Vagina (tissue), 2 donors: ENCODE measurements around the gene FA2H. TPM values are rescaled to one million over a fixed set of nuclear protein-coding genes. Genes with fewer than 3 reads are reported as not detected.
"Not testable (repeated sequence)": the region's sequence is repeated elsewhere in the genome, so short reads cannot be mapped to it uniquely, and the experiment has no call there.

Source experiments
- DNase-seq, 2 donors: peaks; one replicate each; pipeline ENCODE4 v3.0.0-alpha.2; 2017; ENCODE audit errors: extremely low spot score in 2 of 2
- H3K27ac ChIP-seq: fragments of 200-600 bp; sonication (generic); one replicate; pipeline ENCODE4 v1.5.1; 2019
- H3K27me3 ChIP-seq: fragments of 200-600 bp; sonication (generic); one replicate; pipeline ENCODE4 v1.5.1; 2019
- H3K36me3 ChIP-seq, 2 donors: fragments of 200-600 bp; sonication (generic); one replicate each; pipeline ENCODE4 v1.5.1; 2017 to 2019
- H3K4me1 ChIP-seq: fragments of 200-600 bp; sonication (generic); one replicate; pipeline ENCODE4 v1.5.1; 2019
- H3K4me3 ChIP-seq, 2 donors: fragments of 200-600 bp; sonication (generic); 1 replicate in 1 of 2; 2 replicates in 1 of 2; pipeline ENCODE4 v1.5.1; 2016 to 2019
- H3K9me3 ChIP-seq: fragments of 200-600 bp; sonication (generic); one replicate; pipeline ENCODE4 v1.5.1; 2019
- POLR2A ChIP-seq, 2 donors: fragments of 450-650 bp; IDR thresholded peaks; one replicate each; pipeline ENCODE4 v1.6.1; 2017; ENCODE audit warnings: antibody characterized with exemption in 2 of 2, mild to moderate bottlenecking in 2 of 2, moderate library complexity in 2 of 2
- POLR2AphosphoS5 ChIP-seq, 2 donors: sonication (generic); formaldehyde crosslinking; IDR thresholded peaks; one replicate each; pipeline ENCODE4 v1.9.0; 2017; ENCODE audit warnings: antibody characterized with exemption in 2 of 2, mild to moderate bottlenecking in 2 of 2, low read depth in 1 of 2; ENCODE audit not compliant: insufficient read depth in 1 of 2
- intact Hi-C: fragments of 100-400 bp; cut with DNase I; formaldehyde crosslinking; loops from one replicate; pipeline ENCODE4 v1.15.1; 2023
- total RNA-seq: library from RNA; depleted of rRNA; stranded (reverse); fragments of >200 nt; gene quantifications from one replicate; pipeline ENCODE4 v1.2.3, GENCODE V29; 2016
- TF ChIP-seq, protein P1 (sequence below), 3 experiments: fragments of 450-650 bp in 2 of 3; fragments of 200-600 bp in 1 of 3; sonication (generic) in 1 of 3; IDR thresholded peaks; one replicate each; pipeline ENCODE4 v1.5.1; 2017 to 2019; ENCODE audit warnings: antibody characterized with exemption in 3 of 3, mild to moderate bottlenecking in 2 of 3, moderate library complexity in 2 of 3

FA2H gene
- total RNA-seq, 1 donor from 2014 or later: not detected

DNA sequence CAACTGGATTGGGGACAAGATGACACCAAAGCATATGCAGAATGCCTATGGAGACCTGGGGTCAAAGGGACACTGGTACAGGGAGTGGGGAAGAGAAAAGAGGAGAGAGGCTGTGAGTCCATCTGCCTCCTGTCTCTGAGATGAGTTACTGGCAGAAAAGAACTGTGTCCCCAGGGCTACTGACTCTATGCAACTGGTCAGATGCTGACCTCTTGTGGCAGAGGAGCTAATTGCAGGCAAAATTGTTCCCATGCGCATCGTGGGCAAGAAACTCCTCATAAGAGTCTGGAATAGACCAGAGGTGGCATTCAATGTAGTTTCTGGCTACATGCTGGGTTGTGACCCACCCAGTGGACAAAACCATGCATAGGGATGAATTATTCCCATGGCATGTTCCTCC is 47.9 kb downstream of the FA2H start:
- H3K4me1 ChIP-seq: peaks cover 7% of the 10 kb centered on the region
- no peak overlapping the region for H3K4me3 ChIP-seq
- TF ChIP-seq POLR2A (IDR thresholded peaks at IDR 0.05) (no peak), POLR2AphosphoS5 (IDR thresholded peaks at IDR 0.05; ENCODE audit: insufficient read depth in 1 of 2, low read depth in 1 of 2) (no peak)
- TF ChIP-seq, protein P1, sequence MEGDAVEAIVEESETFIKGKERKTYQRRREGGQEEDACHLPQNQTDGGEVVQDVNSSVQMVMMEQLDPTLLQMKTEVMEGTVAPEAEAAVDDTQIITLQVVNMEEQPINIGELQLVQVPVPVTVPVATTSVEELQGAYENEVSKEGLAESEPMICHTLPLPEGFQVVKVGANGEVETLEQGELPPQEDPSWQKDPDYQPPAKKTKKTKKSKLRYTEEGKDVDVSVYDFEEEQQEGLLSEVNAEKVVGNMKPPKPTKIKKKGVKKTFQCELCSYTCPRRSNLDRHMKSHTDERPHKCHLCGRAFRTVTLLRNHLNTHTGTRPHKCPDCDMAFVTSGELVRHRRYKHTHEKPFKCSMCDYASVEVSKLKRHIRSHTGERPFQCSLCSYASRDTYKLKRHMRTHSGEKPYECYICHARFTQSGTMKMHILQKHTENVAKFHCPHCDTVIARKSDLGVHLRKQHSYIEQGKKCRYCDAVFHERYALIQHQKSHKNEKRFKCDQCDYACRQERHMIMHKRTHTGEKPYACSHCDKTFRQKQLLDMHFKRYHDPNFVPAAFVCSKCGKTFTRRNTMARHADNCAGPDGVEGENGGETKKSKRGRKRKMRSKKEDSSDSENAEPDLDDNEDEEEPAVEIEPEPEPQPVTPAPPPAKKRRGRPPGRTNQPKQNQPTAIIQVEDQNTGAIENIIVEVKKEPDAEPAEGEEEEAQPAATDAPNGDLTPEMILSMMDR (IDR thresholded peaks at IDR 0.05): no peak
- H3K36me3 ChIP-seq: no peaks in the 10 kb centered on the region
- intact Hi-C loops: no loop called here
- H3K27me3 ChIP-seq: no peaks in the 10 kb centered on the region
- DNase-seq: no peak
- H3K27ac ChIP-seq: no peak overlapping the region
- H3K9me3 ChIP-seq: no peaks in the 10 kb centered on the region

DNA sequence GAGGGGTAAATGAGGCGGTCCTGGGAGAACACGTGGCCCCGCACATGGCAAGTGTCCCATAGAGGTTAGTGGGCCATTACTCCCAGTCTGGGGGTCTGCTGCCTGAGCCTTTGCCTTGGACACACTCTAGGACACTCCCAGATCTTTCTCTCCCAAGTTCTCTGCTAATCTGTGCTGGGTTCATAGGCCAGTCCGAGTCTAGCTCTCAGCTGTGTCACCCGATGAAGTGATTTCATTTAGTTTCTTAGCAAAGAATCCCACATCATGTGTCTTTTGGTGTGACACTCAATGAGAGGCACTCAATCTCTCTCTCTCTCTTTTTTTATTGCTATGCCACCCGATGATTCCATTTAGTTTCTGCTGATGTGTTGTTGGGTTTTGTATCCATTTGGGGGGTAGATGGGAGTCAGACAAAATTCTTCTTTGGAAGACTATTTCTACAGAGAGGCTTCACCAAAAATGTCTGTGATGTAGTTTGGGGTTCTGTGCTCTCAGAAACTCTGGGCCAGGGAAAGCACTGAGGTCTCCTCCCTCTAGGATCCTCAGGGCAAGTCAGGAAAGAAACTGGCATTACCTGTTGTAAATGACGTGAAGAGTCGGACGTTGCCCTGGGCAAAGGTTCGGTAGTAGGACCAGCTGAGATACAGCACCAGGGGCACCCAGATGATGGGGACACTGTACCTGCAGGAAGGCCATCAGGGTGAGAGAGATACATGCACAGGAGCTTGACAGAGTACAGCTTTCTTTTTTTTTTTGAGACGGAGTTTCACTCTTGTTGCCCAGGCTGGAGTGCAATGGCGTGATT is 48.8 kb downstream of the FA2H start:
- Histone ChIP-seq H3K27ac (no peak overlapping the region), H3K4me1 (peaks cover 7% of the 10 kb centered on the region), H3K4me3 (no peak overlapping the region), H3K27me3 (no peaks in the 10 kb centered on the region), H3K9me3 (no peaks in the 10 kb centered on the region), H3K36me3 (no peaks in the 10 kb centered on the region)
- no peak for DNase-seq
- intact Hi-C loops: no loop called here
- no peak for TF ChIP-seq POLR2A (IDR thresholded peaks at IDR 0.05)
- TF ChIP-seq POLR2AphosphoS5 (IDR thresholded peaks at IDR 0.05; ENCODE audit: insufficient read depth in 1 of 2, low read depth in 1 of 2): no peak

DNA sequence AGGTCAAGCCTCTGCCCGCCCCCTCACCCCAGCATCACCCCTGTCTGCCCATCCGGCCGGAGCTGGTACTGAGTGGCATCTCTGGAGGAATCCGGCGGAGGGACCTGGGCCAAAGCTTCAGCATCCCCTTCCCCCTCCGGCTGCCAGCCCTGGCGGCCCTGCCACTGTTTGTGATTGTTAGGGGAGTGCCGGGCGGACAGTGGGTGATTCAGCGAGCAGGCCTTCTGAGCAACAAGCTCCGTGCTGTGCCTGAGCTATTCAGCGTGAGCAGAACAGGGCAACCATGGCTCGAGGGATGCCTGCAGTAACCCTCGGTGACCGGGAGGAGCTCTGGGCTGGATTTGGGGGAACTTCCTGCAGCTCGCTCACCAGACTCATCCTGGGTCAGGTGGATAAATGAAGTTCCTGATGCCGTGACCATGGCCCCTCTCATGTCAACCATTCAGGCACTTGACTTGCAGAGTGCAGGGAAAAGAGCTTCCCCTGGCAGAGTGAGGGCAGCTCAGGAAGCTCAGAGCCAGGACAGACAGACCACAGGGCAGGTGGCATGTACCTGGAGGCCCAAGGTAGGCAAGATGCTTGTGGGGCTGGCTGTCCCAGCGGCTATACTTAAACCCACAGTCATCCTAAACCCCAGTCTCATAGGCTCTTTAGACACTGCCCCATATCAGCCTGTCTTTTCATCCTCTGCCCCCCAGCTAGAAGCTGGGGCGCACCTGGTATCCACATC is 49.6 kb downstream of the FA2H start:
- Histone ChIP-seq H3K36me3 (no peaks in the 10 kb centered on the region), H3K4me1 (peaks cover 2% of the 10 kb centered on the region), H3K27me3 (no peaks in the 10 kb centered on the region), H3K9me3 (no peaks in the 10 kb centered on the region), H3K4me3 (no peak overlapping the region), H3K27ac (no peak overlapping the region)
- intact Hi-C loops: no loop called here
- no peak for TF ChIP-seq POLR2A (IDR thresholded peaks at IDR 0.05)
- DNase-seq: no peak

DNA sequence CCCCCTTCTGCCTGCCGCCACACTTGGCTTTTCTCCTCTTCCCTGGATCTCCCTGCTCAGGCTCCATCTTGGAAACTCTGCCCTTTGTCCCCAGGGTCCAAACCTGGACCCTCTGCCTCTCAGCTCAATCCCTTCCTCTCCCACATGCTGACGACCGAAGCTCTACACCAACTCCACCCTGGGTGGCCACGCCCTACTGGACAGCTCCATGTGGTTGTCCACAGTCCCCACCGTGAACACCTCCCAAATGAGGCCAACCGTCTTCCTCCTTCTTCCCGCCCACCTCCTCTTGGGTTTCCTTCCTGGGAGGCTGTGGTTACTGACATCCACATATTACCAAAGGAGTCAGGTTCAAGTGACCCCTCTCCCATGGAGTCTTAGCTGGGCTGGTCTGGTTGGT is 51.4 kb downstream of the FA2H start:
- no peak overlapping the region for H3K4me3 ChIP-seq
- TF ChIP-seq POLR2A (IDR thresholded peaks at IDR 0.05) (no peak), POLR2AphosphoS5 (IDR thresholded peaks at IDR 0.05; ENCODE audit: insufficient read depth in 1 of 2, low read depth in 1 of 2) (no peak)
- TF ChIP-seq, protein P1 (IDR thresholded peaks at IDR 0.05): no peak
- no peaks in the 10 kb centered on the region for H3K27me3 ChIP-seq
- no peaks in the 10 kb centered on the region for H3K36me3 ChIP-seq
- DNase-seq: no peak
- no peaks in the 10 kb centered on the region for H3K4me1 ChIP-seq
- no peaks in the 10 kb centered on the region for H3K9me3 ChIP-seq
- intact Hi-C loops: no loop called here
- no peak overlapping the region for H3K27ac ChIP-seq

DNA sequence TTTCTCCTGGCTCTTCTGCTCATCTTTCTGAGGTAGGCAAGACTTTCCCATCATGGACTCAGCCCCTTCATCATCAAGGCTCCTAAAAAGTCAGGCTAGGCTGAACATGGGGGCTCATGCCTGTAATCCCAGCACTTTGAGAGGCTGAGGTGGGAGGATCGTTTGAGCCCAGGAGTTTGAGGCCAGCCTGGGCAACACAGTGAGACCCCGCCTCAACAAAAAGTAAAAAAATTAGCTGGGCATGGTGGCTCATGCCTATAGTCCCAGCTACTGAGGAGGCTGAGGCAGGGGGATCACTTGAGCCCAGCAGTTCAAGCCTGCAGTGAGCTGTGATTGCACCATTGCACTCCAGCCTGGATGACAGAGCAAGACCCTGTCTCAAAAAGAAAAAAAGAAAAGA is 52.5 kb downstream of the FA2H start:
- intact Hi-C loops, H3K27ac ChIP-seq: not testable (repeated sequence)

DNA sequence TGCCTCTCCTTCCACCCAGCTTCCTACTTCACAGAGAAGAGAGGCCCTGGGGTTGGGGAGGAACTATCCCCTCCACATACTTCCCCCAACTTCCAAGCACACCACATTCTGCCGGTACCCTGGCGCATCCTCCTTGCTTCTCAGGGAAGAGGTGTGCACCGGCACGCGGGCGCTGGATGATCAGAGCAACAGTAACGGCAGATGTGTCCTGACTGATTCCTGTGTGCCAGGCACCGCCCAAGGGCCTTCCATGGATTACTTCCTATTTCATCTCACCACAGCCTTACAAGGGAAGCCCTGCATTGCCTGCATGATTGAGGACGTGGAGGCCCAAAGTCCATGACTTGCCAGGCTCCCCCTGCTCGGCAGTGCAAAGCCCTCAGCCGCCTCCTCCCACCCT is 52.9 kb downstream of the FA2H start:
- TF ChIP-seq, protein P1 (IDR thresholded peaks at IDR 0.05): no peak
- TF ChIP-seq POLR2A (IDR thresholded peaks at IDR 0.05) (no peak), POLR2AphosphoS5 (IDR thresholded peaks at IDR 0.05; ENCODE audit: insufficient read depth in 1 of 2, low read depth in 1 of 2) (no peak)
- Histone ChIP-seq H3K36me3 (no peaks in the 10 kb centered on the region), H3K27ac (no peak overlapping the region), H3K9me3 (no peaks in the 10 kb centered on the region), H3K27me3 (no peaks in the 10 kb centered on the region), H3K4me1 (no peaks in the 10 kb centered on the region), H3K4me3 (no peak overlapping the region)
- DNase-seq: no peak
- intact Hi-C loops: no loop called here

More for the DNA sequence above, 52.5 kb downstream of the FA2H start:
- not testable (repeated sequence) for H3K36me3 ChIP-seq, H3K4me3 ChIP-seq, H3K4me1 ChIP-seq, DNase-seq, H3K27me3 ChIP-seq, H3K9me3 ChIP-seq
